Tibial artery (tissue), 4 donors: ENCODE data around the gene CACNA1D.

ENCODE experiments used
- DNase-seq, 2 donors: peaks; one replicate each; pipeline ENCODE4 v3.0.0-alpha.2; 2019
- H3K27ac ChIP-seq, 2 donors: fragments of 200-600 bp; sonication (generic) in 1 of 2; 1 replicate in 1 of 2; 2 replicates in 1 of 2; pipeline ENCODE4 v1.5.1; 2018 to 2019; ENCODE audit warnings: mild to moderate bottlenecking in 1 of 2
- H3K27me3 ChIP-seq, 2 donors: fragments of 200-600 bp; sonication (generic) in 1 of 2; one replicate each; pipeline versions ENCODE4 v1.5.1 to v1.6.0; 2016 to 2019
- H3K36me3 ChIP-seq, 3 donors: fragments of 200-600 bp; sonication (generic) in 2 of 3; one replicate each; pipeline ENCODE4 v1.5.1; 2016 to 2019; ENCODE audit warnings: mild to moderate bottlenecking in 2 of 3
- H3K4me1 ChIP-seq, 4 donors: fragments of 200-600 bp; sonication (generic) in 2 of 4; 1 replicate in 3 of 4; 2 replicates in 1 of 4; pipeline ENCODE4 v1.5.1; 2016 to 2019
- H3K4me3 ChIP-seq, 2 donors: fragments of 200-600 bp; sonication (generic) in 1 of 2; 1 replicate in 1 of 2; 2 replicates in 1 of 2; pipeline ENCODE4 v1.5.1; 2018 to 2019; ENCODE audit warnings: mild to moderate bottlenecking in 2 of 2
- H3K9me3 ChIP-seq, 3 donors: fragments of 200-600 bp; sonication (generic) in 1 of 3; one replicate each; pipeline ENCODE4 v1.5.1; 2016 to 2019
- CTCF ChIP-seq, 2 experiments: fragments of 200-600 bp in 1 of 2; fragments of 450-650 bp in 1 of 2; IDR thresholded peaks; one replicate each; pipeline ENCODE4 v1.5.1; 2017 to 2019; ENCODE audit warnings: antibody characterized with exemption in 2 of 2, mild to moderate bottlenecking in 1 of 2, moderate library complexity in 1 of 2
- intact Hi-C: fragments of 100-400 bp; cut with DNase I; formaldehyde crosslinking; loops from one replicate; pipeline ENCODE4 v1.15.0; 2023; ENCODE audit warnings: low total_unique reads

CACNA1D gene

GRCh38 chr3:53485675-53486403 lies 8.6 kb upstream of the CACNA1D start:
- H3K9me3 ChIP-seq = no peaks in the 10 kb centered on the region
- H3K4me1 ChIP-seq = no peaks in the 10 kb centered on the region
- no peak overlapping the region for H3K4me3 ChIP-seq
- H3K27ac ChIP-seq = no peak overlapping the region
- intact Hi-C loops = no loop called here
- H3K36me3 ChIP-seq = no peaks in the 10 kb centered on the region
- no peak for DNase-seq
- TF ChIP-seq CTCF (IDR thresholded peaks at IDR 0.05) = no peak
- no peaks in the 10 kb centered on the region for H3K27me3 ChIP-seq

- H3K36me3 ChIP-seq = no peaks in the 10 kb centered on the region
- H3K27me3 ChIP-seq = peaks cover 0 to 4% of the 10 kb centered on the region in 2 donors
- no peak overlapping the region for H3K4me3 ChIP-seq
- no peaks in the 10 kb centered on the region for H3K9me3 ChIP-seq
- TF ChIP-seq CTCF (IDR thresholded peaks at IDR 0.05) = no peak
- H3K27ac ChIP-seq = no peak overlapping the region
- H3K4me1 ChIP-seq = no peaks in the 10 kb centered on the region
- intact Hi-C loops = no loop called here
- DNase-seq = no peak
These were observed 7.3 kb upstream of the CACNA1D start for GRCh38 chr3:53486961-53487654.

- peaks cover 0 to 16% of the 10 kb centered on the region in 2 donors for H3K27me3 ChIP-seq
- no peaks in the 10 kb centered on the region for H3K36me3 ChIP-seq
- H3K4me1 ChIP-seq = peaks cover 0 to 9% (median 8%) of the 10 kb centered on the region in 4 donors
- intact Hi-C loops = no loop called here
- no peak for TF ChIP-seq CTCF (IDR thresholded peaks at IDR 0.05)
- H3K4me3 ChIP-seq = no peak overlapping the region
- no peak overlapping the region for H3K27ac ChIP-seq
- H3K9me3 ChIP-seq = no peaks in the 10 kb centered on the region
- DNase-seq = no peak
These were observed 5.0 kb upstream of the CACNA1D start for GRCh38 chr3:53489386-53489785.

GRCh38 chr3:53489787-53490458 lies 4.5 kb upstream of the CACNA1D start:
- intact Hi-C loops = no loop called here
- Histone ChIP-seq H3K4me3 (no peak overlapping the region), H3K27ac (no peak overlapping the region), H3K27me3 (peaks cover 0 to 19% of the 10 kb centered on the region in 2 donors), H3K4me1 (peaks cover 0 to 12% (median 11%) of the 10 kb centered on the region in 4 donors), H3K9me3 (no peaks in the 10 kb centered on the region), H3K36me3 (no peaks in the 10 kb centered on the region)
- DNase-seq = no peak
- TF ChIP-seq CTCF (IDR thresholded peaks at IDR 0.05) = no peak

- H3K9me3 ChIP-seq = no peaks in the 10 kb centered on the region
- intact Hi-C loops = no loop called here
These were observed 3.9 kb upstream of the CACNA1D start for GRCh38 chr3:53490459-53490968.

More at GRCh38 chr3:53490459-53490968, 3.9 kb upstream of the CACNA1D start:
- H3K4me1 ChIP-seq = peaks cover 0 to 17% (median 17%) of the 10 kb centered on the region in 4 donors
- no peaks in the 10 kb centered on the region for H3K36me3 ChIP-seq
- no peak overlapping the region for H3K27ac ChIP-seq
- no peak overlapping the region for H3K4me3 ChIP-seq
- no peak for DNase-seq
- TF ChIP-seq CTCF (IDR thresholded peaks at IDR 0.05) = no peak
- H3K27me3 ChIP-seq = peaks cover 0 to 25% of the 10 kb centered on the region in 2 donors
